Fibroblast of lung (primary cell): Measurements from ENCODE around the gene FAM170B. TPM values are rescaled to one million over a fixed set of nuclear protein-coding genes. Genes with fewer than 3 reads are reported as not detected.

ENCODE experiments used
- DNase-seq, 2 donors: peaks; one replicate each; pipeline versions ENCODE4 v3.0.0 to v3.0.0-alpha.2; 2010; ENCODE audit warnings: low read depth in 2 of 2
- H2AFZ ChIP-seq: 2 replicates; pipeline ENCODE4 v1.5.1; 2012; ENCODE audit warnings: low read length, control low read depth, inconsistent platforms
- H3K27ac ChIP-seq: 2 replicates; pipeline ENCODE4 v1.5.1; 2011; ENCODE audit warnings: low read length, control low read depth; ENCODE audit not compliant: insufficient read depth
- H3K27me3 ChIP-seq: 2 replicates; pipeline ENCODE4 v1.5.1; 2011; ENCODE audit warnings: mild to moderate bottlenecking, low read length; ENCODE audit not compliant: control insufficient read depth, insufficient read depth
- H3K36me3 ChIP-seq: 2 replicates; pipeline ENCODE4 v1.5.1; 2011; ENCODE audit warnings: low read length; ENCODE audit not compliant: control insufficient read depth, insufficient read depth
- H3K4me1 ChIP-seq: 2 replicates; pipeline ENCODE4 v1.5.1; 2011; ENCODE audit warnings: low read length; ENCODE audit not compliant: control insufficient read depth, insufficient read depth; ENCODE audit errors: extremely low read depth
- H3K4me2 ChIP-seq: 2 replicates; pipeline ENCODE4 v1.5.1; 2011; ENCODE audit warnings: low read length, control low read depth; ENCODE audit not compliant: insufficient read depth; ENCODE audit errors: extremely low read depth
- H3K4me3 ChIP-seq, 4 experiments: fragments of 200-600 bp in 1 of 4; sonication (generic) in 1 of 4; replicated peaks in 1 of 4; 2 replicates each; pipeline ENCODE4 v1.5.1; 2011 to 2016; ENCODE audit warnings: low read length in 4 of 4, low read depth in 3 of 4, mild to moderate bottlenecking in 3 of 4, control low read depth in 2 of 4, inconsistent platforms in 1 of 4, mixed read lengths in 1 of 4; ENCODE audit not compliant: insufficient read depth in 1 of 4; ENCODE audit errors: control extremely low read depth in 1 of 4
- H3K79me2 ChIP-seq: 2 replicates; pipeline ENCODE4 v1.5.1; 2012; ENCODE audit warnings: mild to moderate bottlenecking, low read length, inconsistent platforms; ENCODE audit not compliant: control insufficient read depth, insufficient read depth
- H3K9ac ChIP-seq: 2 replicates; pipeline ENCODE4 v1.5.1; 2011; ENCODE audit warnings: mild to moderate bottlenecking, low read length, control low read depth; ENCODE audit not compliant: insufficient read depth
- H3K9me3 ChIP-seq: 2 replicates; pipeline ENCODE4 v1.5.1; 2012; ENCODE audit warnings: low read depth, low read length; ENCODE audit not compliant: control insufficient read depth, insufficient read depth
- H4K20me1 ChIP-seq: 2 replicates; pipeline ENCODE4 v1.5.1; 2011; ENCODE audit warnings: low read length; ENCODE audit not compliant: control insufficient read depth, insufficient read depth; ENCODE audit errors: extremely low read depth
- EZH2 ChIP-seq: IDR thresholded peaks from 2 replicates; pipeline ENCODE4 v1.5.1; 2012; ENCODE audit warnings: low read length, control low read depth, mild to moderate bottlenecking; ENCODE audit errors: missing control alignments
- polyA plus RNA-seq, 2 donors: library from polyadenylated mRNA; depleted of rRNA in 1 of 2; stranded (reverse) in 1 of 2; unstranded in 1 of 2; fragments of >200 nt; gene quantifications; 2 replicates each; pipeline ENCODE4 v1.2.1, GENCODE V29; 2011 to 2012; ENCODE audit warnings: missing spikeins in 1 of 2
- total RNA-seq: library from RNA; depleted of rRNA; stranded (reverse); fragments of >200 nt; gene quantifications from 2 replicates; pipeline ENCODE4 v1.2.1, GENCODE V29; 2014
- TF ChIP-seq, protein P1 (sequence below), 2 donors: IDR thresholded peaks in 1 of 2; conservative IDR thresholded peaks in 1 of 2; 1 replicate in 1 of 2; 2 replicates in 1 of 2; pipeline ENCODE4 v1.5.1; 2011 to 2012; ENCODE audit warnings: low read length in 2 of 2, control low read depth in 1 of 2, inconsistent platforms in 1 of 2, low read depth in 1 of 2, mild to moderate bottlenecking in 1 of 2

Gene FAM170B
- total and polyA plus RNA-seq, 2 donors (not counting 1 experiment from before 2014, with no cell fraction given) = not detected

DNA sequence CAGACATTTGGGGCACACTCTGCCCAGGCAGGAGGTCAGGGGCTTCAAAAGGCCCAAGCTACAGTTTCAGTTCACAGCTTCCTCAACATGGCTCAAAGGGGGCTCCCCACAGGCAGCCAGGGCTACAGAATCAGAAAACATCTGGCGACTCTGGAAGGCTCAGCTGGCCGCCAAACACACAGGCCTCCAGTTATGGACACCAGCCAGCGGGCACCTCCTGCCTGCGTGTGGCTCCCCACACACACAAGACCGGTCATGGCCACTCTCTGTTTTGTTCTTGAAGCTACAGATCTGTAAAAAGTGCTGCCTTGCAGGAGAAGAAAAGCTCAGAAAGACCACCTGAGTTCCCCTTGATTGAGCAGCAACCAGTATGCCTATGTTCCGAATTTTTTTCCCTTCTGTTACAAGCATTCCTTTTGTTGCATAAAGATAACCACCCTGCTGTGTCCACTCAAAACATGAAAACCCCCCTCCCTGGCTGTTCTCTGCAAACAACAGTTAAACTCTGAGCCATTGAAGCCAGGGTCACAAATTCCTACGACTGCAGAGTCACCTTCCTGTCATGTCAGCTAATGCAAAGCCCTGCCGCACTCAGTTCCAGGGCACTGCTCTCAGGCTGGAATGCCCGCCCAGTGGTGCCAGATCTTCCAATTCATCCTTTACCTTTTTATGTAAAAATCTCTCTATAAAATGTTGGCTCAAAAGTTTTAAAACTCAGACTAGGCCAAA, 52.1 kb downstream of the FAM170B start:
- Histone ChIP-seq H3K27me3 (no peaks in the 10 kb centered on the region), H3K27ac (no peak overlapping the region), H3K9ac (no peak overlapping the region), H3K79me2 (no peaks in the 10 kb centered on the region), H3K36me3 (no peaks in the 10 kb centered on the region), H3K9me3 (no peaks in the 10 kb centered on the region), H2AFZ (no peak overlapping the region), H4K20me1 (no peaks in the 10 kb centered on the region), H3K4me2 (no peak overlapping the region), H3K4me1 (no peaks in the 10 kb centered on the region), H3K4me3 (no peak overlapping the region)
- peak; percentile 9 to 17 for DNase-seq
- TF ChIP-seq, protein P1, sequence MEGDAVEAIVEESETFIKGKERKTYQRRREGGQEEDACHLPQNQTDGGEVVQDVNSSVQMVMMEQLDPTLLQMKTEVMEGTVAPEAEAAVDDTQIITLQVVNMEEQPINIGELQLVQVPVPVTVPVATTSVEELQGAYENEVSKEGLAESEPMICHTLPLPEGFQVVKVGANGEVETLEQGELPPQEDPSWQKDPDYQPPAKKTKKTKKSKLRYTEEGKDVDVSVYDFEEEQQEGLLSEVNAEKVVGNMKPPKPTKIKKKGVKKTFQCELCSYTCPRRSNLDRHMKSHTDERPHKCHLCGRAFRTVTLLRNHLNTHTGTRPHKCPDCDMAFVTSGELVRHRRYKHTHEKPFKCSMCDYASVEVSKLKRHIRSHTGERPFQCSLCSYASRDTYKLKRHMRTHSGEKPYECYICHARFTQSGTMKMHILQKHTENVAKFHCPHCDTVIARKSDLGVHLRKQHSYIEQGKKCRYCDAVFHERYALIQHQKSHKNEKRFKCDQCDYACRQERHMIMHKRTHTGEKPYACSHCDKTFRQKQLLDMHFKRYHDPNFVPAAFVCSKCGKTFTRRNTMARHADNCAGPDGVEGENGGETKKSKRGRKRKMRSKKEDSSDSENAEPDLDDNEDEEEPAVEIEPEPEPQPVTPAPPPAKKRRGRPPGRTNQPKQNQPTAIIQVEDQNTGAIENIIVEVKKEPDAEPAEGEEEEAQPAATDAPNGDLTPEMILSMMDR (conservative IDR thresholded peaks at IDR 0.05 in 1 of 2, IDR thresholded peaks at IDR 0.05 in 1 of 2; ENCODE audit: low read depth in 1 of 2, low read length in 2 of 2) = no peak
- no peak for TF ChIP-seq EZH2

Other genes starting within 250 kb of the FAM170B start
- gene LRRC18, start 194.2 kb downstream of the FAM170B start, total RNA-seq = under 0.01 and 0.66 TPM in 2 replicates
- gene LRRC18, start 194.2 kb downstream of the FAM170B start, polyA plus RNA-seq = 0.08 TPM in 1 of 2 replicates, not detected in the other
- 4.4 and 8.1 TPM in 2 replicates for gene VSTM4, start 18.5 kb downstream of the FAM170B start, total RNA-seq
- 4.5 and 27.9 TPM in 2 replicates for gene VSTM4, start 18.5 kb downstream of the FAM170B start, polyA plus RNA-seq
- gene TMEM273, start 54.4 kb upstream of the FAM170B start, total RNA-seq = 0.26 TPM in 1 of 2 replicates, not detected in the other
- gene TMEM273, start 54.4 kb upstream of the FAM170B start, polyA plus RNA-seq = 0.18 TPM in 1 of 2 replicates, not detected in the other
- gene C10orf71, start 165.1 kb upstream of the FAM170B start, total RNA-seq = not detected in 2 replicates
- gene C10orf71, start 165.1 kb upstream of the FAM170B start, polyA plus RNA-seq = not detected in 2 replicates